HUES64 (cell line): Measurements from ENCODE around the gene ATP5PB.

Experiments
- H3K27ac ChIP-seq: 2 replicates; pipeline ENCODE4 v1.7.0; 2013; ENCODE audit warnings: low read depth, low read length, inconsistent platforms
- H3K27me3 ChIP-seq: 2 replicates; pipeline ENCODE4 v1.6.1; 2013; ENCODE audit warnings: mild to moderate bottlenecking, low read length; ENCODE audit not compliant: insufficient read depth
- H3K36me3 ChIP-seq: 2 replicates; pipeline ENCODE4 v1.6.1; 2013; ENCODE audit warnings: mild to moderate bottlenecking, low read length; ENCODE audit not compliant: insufficient read depth
- H3K4me1 ChIP-seq: 2 replicates; pipeline ENCODE4 v1.6.1; 2013; ENCODE audit warnings: mild to moderate bottlenecking, low read length, moderate library complexity; ENCODE audit not compliant: insufficient read depth
- H3K4me3 ChIP-seq: 2 replicates; pipeline ENCODE4 v1.5.1; 2013; ENCODE audit warnings: mild to moderate bottlenecking, low read length, moderate library complexity
- H3K9ac ChIP-seq: 2 replicates; pipeline ENCODE4 v1.6.1; 2013; ENCODE audit warnings: mild to moderate bottlenecking, low read depth, low read length
- H3K9me3 ChIP-seq: 2 replicates; pipeline ENCODE4 v1.6.1; 2013; ENCODE audit warnings: low read depth, low read length; ENCODE audit not compliant: insufficient read depth
- WGBS: fragments of 150-250, 120-280 bp; methylation state at CpG from one replicate; pipeline ENCODE4 v1.1.7; 2013; ENCODE audit warnings: missing lambda C conversion rate; 5-methylcytosine and 5-hydroxymethylcytosine counted together

The ATP5PB gene

GRCh38 chr1:111476761-111477309 lies 27.6 kb downstream of the ATP5PB start:
- Histone ChIP-seq H3K36me3 (no peaks in the 10 kb centered on the region), H3K9me3 (no peaks in the 10 kb centered on the region), H3K4me3 (no peak overlapping the region), H3K27ac (no peak overlapping the region), H3K27me3 (no peaks in the 10 kb centered on the region), H3K9ac (no peak overlapping the region), H3K4me1 (no peaks in the 10 kb centered on the region)
- 80% methylated on average over 2 of the region's 2 CpGs for WGBS

DNA sequence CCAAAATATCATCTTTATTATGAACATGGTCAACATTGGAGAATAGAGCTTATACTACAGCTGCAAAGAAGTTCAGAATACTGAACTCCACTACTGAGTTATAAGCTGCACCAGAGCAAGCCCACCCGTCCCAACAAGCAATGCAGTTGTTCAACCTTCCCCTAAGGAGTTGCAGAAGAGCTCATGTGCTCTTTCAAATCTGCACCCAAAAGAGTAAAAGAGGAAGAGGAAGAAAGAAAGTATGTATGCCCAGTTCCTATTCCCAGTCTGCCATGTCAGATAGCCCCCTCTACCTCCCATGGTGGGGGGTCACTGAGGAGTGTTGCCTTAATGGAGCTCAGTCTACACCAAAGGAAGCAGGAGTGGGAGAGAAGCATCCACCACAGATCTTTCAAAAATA lies 31.4 kb downstream of the ATP5PB start:
- no peaks in the 10 kb centered on the region for H3K4me1 ChIP-seq
- no peak overlapping the region for H3K27ac ChIP-seq
- H3K27me3 ChIP-seq = no peaks in the 10 kb centered on the region
- H3K4me3 ChIP-seq = no peak overlapping the region
- 58% methylated on average over 1 of the region's 1 CpG for WGBS
- H3K9me3 ChIP-seq = no peaks in the 10 kb centered on the region
- H3K36me3 ChIP-seq = no peaks in the 10 kb centered on the region
- no peak overlapping the region for H3K9ac ChIP-seq

GRCh38 chr1:111481387-111482221 lies 32.3 kb downstream of the ATP5PB start:
- WGBS = 61% methylated on average over 8 of the region's 8 CpGs
- Histone ChIP-seq H3K4me1 (no peaks in the 10 kb centered on the region), H3K9me3 (no peaks in the 10 kb centered on the region), H3K4me3 (no peak overlapping the region), H3K9ac (no peak overlapping the region), H3K27me3 (no peaks in the 10 kb centered on the region), H3K36me3 (no peaks in the 10 kb centered on the region), H3K27ac (no peak overlapping the region)

GRCh38 chr1:111483166-111483565 lies 33.9 kb downstream of the ATP5PB start:
- H3K27me3 ChIP-seq = no peaks in the 10 kb centered on the region
- H3K27ac ChIP-seq = no peak overlapping the region
- no peaks in the 10 kb centered on the region for H3K4me1 ChIP-seq
- 79% methylated on average over 3 of the region's 3 CpGs for WGBS
- no peak overlapping the region for H3K4me3 ChIP-seq
- H3K9me3 ChIP-seq = no peaks in the 10 kb centered on the region
- no peak overlapping the region for H3K9ac ChIP-seq
- no peaks in the 10 kb centered on the region for H3K36me3 ChIP-seq

DNA sequence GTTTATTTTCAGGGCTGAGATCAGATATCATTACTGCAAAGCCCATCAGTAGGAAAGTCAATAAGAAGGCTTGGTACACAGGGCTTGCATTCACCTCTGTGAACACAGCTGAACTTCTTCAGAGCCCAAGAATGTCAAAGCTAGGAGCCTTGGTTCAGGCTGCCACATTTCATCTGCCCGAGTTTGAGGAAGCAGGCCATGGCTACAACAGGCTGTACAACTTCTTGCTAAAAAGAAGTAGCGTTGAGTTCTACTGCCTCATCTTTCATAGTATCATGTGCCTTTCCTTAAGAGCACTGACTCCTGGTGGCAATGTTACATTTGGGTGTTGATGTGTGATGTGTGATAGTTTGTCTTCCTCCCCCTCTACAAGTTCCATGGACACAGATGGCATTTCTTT lies 34.6 kb downstream of the ATP5PB start:
- no peaks in the 10 kb centered on the region for H3K36me3 ChIP-seq
- no peaks in the 10 kb centered on the region for H3K4me1 ChIP-seq
- H3K9me3 ChIP-seq = no peaks in the 10 kb centered on the region
- no peak overlapping the region for H3K27ac ChIP-seq
- 94% methylated on average over 2 of the region's 2 CpGs for WGBS
- no peak overlapping the region for H3K9ac ChIP-seq
- H3K4me3 ChIP-seq = no peak overlapping the region
- H3K27me3 ChIP-seq = no peaks in the 10 kb centered on the region

GRCh38 chr1:111484391-111485026 lies 35.2 kb downstream of the ATP5PB start:
- Histone ChIP-seq H3K27me3 (no peaks in the 10 kb centered on the region), H3K9ac (no peak overlapping the region), H3K36me3 (no peaks in the 10 kb centered on the region), H3K4me3 (no peak overlapping the region), H3K9me3 (no peaks in the 10 kb centered on the region), H3K27ac (no peak overlapping the region), H3K4me1 (no peaks in the 10 kb centered on the region)

DNA sequence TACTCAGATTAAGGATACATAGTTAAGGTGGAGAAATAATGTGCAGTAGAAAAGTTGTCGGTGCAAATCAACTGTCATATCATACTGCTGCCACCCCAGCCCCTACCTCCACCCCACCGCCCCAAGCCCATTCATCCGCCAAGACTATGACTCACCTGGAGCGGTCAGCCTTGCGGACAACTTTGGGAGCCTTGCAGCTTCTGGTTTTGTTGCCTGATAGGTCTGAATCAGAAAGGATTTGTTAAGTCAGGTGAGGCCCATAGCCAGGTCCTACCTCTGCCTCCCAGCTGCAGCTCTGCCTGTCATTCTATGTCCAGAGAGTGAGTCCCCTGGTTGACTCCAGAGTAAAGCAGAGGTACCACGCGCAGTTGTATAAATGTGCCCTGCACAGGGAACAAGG lies 37.2 kb downstream of the ATP5PB start:
- no peaks in the 10 kb centered on the region for H3K9me3 ChIP-seq
- no peak overlapping the region for H3K4me3 ChIP-seq
- H3K27ac ChIP-seq = no peak overlapping the region
- 98% methylated on average over 7 of the region's 7 CpGs for WGBS
- H3K9ac ChIP-seq = no peak overlapping the region
- H3K36me3 ChIP-seq = no peaks in the 10 kb centered on the region
- H3K4me1 ChIP-seq = no peaks in the 10 kb centered on the region
- no peaks in the 10 kb centered on the region for H3K27me3 ChIP-seq

- H3K36me3 ChIP-seq = no peaks in the 10 kb centered on the region
- WGBS = 90% methylated on average over 6 of the region's 6 CpGs
- H3K27me3 ChIP-seq = no peaks in the 10 kb centered on the region
- no peaks in the 10 kb centered on the region for H3K9me3 ChIP-seq
- H3K4me1 ChIP-seq = no peaks in the 10 kb centered on the region
- no peak overlapping the region for H3K4me3 ChIP-seq
- H3K27ac ChIP-seq = no peak overlapping the region
- no peak overlapping the region for H3K9ac ChIP-seq
These were observed 37.9 kb downstream of the ATP5PB start for GRCh38 chr1:111487133-111487532.

- Histone ChIP-seq H3K9ac (no peak overlapping the region), H3K36me3 (no peaks in the 10 kb centered on the region), H3K27me3 (no peaks in the 10 kb centered on the region), H3K4me1 (no peaks in the 10 kb centered on the region), H3K27ac (no peak overlapping the region), H3K4me3 (no peak overlapping the region), H3K9me3 (no peaks in the 10 kb centered on the region)
- 97% methylated on average over 9 of the region's 9 CpGs for WGBS
These were observed 39.4 kb downstream of the ATP5PB start for GRCh38 chr1:111488669-111489068.

DNA sequence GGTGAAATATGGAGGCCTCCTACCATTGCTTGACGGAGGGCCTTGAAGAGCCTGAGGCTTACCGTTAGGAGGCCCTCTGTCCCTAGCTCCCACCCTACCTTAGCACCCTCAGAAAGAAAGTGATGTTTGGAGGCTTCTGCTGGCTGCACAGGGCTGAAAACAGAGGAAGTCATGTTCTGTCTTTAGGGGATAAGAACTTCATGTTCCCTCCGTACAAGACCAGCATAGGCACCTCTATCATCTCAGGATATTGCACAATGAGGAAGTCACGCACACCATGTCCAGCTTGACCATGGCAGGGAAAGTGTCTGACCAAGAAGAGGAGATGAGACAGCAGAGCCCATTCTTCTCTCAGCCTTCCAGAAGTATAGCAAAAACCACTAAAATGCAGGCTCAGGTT lies 40.3 kb downstream of the ATP5PB start:
- Histone ChIP-seq H3K27me3 (no peaks in the 10 kb centered on the region), H3K27ac (no peak overlapping the region), H3K4me1 (no peaks in the 10 kb centered on the region), H3K9me3 (no peaks in the 10 kb centered on the region), H3K36me3 (no peaks in the 10 kb centered on the region), H3K4me3 (no peak overlapping the region), H3K9ac (no peak overlapping the region)
- 91% methylated on average over 4 of the region's 4 CpGs for WGBS

- Histone ChIP-seq H3K4me3 (no peak overlapping the region), H3K9ac (no peak overlapping the region), H3K27ac (no peak overlapping the region), H3K27me3 (no peaks in the 10 kb centered on the region), H3K4me1 (no peaks in the 10 kb centered on the region), H3K9me3 (no peaks in the 10 kb centered on the region), H3K36me3 (no peaks in the 10 kb centered on the region)
- 96% methylated on average over 4 of the region's 4 CpGs for WGBS
These were observed 41.0 kb downstream of the ATP5PB start for GRCh38 chr1:111490220-111490619.
